HUDEP-2 (cell line): ENCODE data around the gene CGB7.
A peak's percentile ranks its signal among the peaks of the same experiment; 100 is the strongest.
"Not testable (repeated sequence)": the region's sequence is repeated elsewhere in the genome, so short reads cannot be mapped to it uniquely, and the experiment has no call there.

Source experiments
- DNase-seq, 76 experiments: peaks; one replicate each; lab custom pipeline; 2025; ENCODE audit not compliant: unreplicated experiment in 76 of 76; lab: John Stamatoyannopoulos, UW

Gene CGB7

DNA sequence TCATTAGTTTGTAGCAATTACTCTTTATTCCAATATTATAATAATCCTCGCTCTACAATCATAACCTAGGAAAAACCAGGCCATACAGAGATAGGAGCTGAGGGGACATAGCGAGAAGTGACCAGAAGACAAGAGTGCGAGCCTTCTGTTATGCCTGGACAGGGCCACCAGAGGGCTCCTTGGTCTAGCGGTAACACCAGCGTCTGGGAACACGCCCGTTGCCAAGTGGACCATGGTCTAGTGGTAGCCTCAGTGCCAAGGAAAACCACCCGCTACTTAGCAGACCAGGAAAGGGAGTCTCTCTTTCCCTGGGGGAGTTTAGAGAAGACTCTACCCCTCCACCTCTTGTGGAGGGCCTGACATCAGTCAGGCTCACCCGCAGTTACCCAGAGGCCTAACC lies 17.3 kb upstream of the CGB7 start:
- peak in 45 of 76 experiments; percentile 8 to 68 (median 45) for DNase-seq

DNA sequence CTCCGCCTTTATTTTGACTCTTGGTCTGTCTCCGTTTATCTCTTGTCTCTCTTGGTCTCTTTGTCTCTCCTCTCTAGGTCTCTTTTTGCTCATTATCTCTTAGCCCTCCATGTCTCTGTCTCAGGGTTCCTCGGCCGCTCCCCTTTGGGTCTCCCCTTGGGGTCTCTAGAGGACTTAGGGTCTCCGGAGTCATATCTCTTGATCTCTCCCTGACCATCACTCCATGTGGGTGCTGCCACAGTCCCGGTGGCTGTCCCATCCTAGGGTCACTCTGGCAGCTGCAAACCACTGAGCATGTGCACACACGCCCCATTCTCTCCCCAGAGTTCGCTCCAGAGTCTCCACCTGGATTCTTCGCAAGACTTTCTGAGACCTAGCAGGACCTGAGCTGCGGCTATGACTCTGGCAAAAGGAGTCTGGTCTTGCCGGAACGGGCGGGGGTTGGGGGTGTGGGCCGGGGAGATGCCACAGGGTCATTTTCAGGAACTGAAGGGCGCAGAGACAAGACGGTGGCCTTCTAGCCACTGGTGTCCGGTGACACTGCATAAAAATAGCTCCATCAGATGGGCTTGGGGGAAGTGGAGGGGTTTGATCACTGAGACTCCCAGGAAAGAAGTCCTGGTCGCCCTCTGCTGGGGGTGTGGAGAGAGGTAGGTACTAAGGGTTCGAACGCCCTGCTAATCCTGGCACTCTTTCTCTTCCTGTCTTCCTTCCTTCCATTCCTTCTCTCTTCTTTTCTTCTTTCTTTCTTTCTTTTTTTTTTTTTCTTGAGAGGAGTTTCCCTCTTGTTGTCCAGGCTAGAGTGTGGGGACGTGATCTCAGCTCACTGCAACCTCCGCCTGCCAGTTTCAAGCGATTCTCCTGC lies 16.2 kb upstream of the CGB7 start:
- DNase-seq = peak in 19 of 76 experiments; percentile 11 to 42 (median 21)

DNA sequence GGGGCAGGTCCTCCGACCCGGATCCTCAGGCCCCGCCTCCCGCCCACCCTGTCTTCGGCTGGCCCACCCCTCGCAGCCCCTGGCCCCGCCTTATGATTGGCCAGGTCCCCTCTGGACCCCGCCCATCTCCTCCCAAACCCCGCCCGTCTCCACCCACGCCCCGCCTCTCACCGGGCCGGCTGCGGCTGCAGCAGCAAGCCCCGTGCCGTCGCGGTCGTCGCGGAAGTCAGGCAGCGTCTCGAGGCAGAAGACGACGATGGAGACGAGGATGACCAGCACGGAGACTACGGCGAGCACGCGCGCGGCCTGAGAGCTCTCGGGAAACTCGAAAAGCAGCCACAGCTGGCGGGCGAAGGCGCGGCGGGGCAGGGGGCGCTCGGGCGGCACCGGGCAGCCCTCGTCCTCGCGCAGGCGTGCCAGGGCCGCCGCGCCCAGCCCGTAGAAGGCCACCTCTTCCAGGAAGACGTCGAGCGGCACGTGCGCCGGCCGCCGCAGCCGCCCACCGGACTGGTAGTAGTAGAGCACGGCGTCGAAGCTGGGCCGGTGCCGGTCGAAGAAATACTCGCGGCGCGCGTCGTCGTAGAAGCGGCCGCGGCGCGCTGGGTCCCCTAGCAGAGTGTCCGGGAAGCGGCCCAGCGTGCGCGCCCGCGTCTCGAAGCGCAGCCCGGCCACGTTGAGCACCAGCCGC lies 14.5 kb upstream of the CGB7 start:
- DNase-seq = peak in 25 of 76 experiments; percentile 8 to 63 (median 40)

DNA sequence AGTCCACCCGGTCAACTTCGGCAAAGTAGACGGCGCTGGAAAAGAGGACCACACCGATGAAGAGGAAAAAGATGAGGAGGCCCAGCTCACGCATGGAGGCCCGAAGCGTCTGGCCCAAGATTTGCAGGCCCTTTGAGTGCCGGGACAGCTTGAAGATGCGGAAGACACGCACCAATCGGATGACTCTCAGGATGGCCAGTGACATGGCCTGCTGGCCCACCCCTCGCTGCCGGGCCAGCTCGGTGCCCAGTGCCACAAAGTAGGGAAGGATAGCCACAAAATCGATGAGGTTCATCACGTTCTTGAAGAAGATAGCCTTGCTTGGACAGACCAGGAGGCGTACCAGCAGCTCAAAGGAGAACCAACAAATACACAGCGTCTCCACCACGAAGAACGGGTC lies 12.9 kb upstream of the CGB7 start:
- no peak for DNase-seq

DNA sequence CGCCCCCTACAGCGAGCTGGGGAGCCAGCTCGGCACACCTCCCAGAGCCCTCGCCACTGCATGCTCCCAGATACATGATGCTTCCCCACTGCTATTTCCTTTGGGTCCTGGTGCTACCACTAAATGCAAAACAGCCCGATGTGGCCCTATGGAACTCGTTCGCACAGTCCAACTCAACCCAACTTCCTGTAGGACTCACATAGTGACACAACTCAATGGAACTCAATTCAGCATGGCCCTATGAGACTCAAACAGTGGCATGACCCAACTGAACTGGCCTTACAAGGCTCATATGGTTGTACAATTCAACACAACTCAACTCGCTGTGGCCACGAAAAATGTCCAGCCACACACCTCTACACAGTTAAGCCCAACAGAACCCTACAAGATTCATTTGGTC lies 11.5 kb upstream of the CGB7 start:
- no peak for DNase-seq

DNA sequence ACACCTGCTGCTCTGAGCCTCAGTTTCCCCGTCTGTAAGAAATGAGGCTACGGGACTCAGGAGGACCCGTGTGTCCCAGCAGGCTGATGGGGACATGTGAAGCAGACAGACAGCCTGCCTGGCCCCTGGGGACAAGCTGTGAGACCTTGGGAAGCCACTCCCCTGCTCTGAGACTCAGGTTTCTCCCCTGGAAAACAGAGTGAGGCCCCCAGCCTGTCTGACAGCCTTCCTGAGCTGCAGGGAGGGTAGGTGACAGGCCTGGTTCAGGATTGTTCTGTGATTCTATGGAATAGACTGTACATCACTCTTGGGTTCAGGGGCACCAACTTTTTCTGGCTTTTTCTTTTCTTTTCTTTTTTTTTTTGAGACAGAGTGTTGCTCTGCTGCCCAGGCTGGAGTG lies 10.0 kb upstream of the CGB7 start:
- DNase-seq = no peak

DNA sequence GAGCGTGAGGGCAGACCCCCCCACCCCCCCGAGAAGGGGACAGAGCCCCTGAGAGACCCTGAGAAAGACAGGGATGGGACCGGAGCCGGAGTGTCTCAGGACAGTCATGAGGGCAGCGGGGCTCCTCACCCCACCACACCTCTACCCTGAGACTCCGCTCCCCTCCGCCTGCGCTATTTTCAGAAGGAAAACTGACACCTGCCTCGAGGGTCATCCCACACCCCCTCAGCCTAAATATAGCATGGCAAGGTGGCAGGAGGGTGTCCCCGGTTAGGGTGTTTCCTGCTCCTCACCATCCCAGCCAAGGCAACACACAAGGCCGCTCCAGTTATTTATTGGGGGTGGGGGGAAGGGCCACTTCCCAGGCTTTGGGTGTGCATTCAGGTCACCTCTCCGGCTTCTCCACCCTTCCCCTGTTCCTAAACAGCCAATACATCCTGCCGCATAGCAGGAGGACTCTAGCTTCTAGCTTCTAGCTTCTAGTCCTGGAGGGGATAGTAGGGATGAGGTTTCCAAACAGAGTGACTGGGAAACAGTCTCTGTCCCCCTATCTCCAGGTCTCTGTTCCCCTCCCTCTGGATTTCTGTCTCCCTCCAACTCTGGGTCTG lies 8.5 kb upstream of the CGB7 start:
- DNase-seq = no peak

DNA sequence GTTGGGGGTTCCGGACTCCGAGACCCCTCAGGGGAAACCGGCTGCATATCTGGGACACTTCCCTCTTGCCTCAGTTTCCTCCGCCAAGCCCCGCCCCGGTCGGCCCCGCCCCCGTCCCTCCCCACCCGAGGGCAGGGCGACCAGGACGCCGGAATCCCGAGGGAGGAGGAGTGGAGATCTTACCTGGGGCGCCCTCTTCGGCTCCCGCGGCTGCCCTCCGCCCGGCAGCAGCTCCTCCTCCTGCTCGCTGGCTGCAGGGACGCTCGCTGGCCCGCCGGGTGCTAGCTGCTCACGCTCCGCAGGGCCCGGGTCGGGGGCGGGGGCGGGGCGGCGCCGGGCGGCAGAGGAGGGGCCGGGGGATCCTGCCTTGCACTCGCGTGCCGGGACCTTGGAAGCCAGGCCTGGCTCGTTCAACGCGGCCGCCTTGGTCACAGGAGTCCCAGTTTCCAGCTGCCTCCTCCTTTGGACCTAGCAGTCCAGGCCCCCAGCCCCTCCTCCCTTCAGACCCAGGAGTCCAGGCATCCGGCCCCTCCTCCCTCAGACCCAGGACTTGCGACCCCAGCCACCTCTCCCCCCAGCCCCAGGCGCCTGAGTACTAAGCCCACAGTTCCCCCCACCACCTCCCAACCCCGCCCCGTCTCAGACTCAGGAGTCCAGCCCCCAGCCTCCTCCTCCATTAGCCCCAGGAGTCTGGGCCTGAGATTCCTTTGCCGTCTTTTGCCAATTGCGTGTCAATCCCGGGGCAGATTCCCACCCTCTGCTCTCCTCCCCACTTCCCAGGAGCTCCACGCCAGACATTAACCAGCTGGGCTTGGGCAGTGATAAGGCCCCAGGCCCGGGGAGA lies 7.4 kb upstream of the CGB7 start, which contains the start of gene NTF4:
Gene NTF4 (minus strand): TSS at position 51 of the 844 bp plus-strand sequence. CDS start 2,821 bp downstream, outside the sequence.
- no peak for DNase-seq

DNA sequence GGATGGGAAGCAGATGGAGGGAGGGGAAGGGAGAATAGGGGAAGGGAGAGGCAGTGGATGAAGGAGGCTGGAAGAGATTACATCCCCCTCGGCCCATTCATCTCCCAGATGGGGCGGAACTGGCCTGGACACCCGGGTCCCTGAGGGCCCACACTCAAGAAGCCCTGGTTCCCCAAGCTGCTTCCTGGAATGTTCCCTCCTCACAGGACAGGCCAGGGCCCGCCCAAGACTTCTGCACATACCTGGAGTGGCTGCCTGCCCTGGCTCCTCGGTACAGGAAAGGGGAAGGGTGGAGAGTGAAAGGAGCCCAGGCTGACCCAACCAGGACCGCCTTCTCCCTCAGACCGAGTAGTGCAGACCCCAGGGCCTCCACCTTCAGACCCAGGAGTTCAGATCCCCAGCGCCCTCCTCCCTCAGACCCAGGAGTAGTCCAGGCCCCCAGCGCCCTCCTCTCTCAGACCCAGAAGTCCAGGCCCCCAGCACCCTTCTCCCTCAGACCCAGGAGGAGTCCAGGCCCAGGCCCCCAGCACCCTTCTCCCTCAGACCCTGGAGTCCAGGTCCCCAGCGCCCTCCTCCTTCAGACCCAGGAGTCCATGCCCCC lies 6.6 kb upstream of the CGB7 start:
- no peak for DNase-seq

DNA sequence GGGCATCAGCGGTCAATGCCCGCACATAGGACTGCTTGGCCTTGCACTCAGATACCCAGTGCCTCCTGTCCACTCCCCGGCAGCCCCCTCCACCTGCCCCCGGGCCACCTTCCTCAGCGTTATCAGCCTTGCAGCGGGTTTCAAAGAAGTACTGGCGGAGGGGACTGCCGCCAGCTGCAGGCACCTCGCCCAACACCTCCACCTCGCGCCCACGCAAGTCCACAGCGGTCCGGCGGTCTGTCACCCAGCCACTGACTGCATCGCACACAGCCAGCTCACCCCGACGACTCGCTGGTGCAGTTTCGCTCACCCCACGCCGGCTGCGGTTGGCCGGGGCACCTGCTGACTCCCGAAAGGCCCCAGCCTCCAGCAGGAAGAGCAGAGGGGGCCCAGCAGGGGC lies 3.9 kb upstream of the CGB7 start:
- DNase-seq = no peak

DNA sequence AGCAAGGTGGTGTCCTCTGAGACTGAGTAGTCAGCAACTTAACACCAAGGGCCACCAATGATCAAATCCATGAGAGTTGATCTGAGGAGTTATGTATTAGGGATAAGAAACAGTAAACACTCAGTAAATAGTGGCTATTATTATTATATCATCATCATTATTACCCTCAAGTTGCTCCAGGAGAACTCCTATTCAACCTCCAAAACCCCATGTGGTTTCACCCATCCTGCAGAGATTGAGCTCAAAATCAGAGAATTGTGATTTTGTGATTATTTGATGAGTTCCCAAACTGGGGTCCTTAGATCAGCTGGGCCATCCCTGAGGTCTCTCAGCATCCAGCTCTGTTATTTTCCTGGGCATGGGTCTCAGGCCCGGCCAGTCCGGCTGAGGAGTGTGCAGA lies 3.5 kb upstream of the CGB7 start:
- no peak for DNase-seq

DNA sequence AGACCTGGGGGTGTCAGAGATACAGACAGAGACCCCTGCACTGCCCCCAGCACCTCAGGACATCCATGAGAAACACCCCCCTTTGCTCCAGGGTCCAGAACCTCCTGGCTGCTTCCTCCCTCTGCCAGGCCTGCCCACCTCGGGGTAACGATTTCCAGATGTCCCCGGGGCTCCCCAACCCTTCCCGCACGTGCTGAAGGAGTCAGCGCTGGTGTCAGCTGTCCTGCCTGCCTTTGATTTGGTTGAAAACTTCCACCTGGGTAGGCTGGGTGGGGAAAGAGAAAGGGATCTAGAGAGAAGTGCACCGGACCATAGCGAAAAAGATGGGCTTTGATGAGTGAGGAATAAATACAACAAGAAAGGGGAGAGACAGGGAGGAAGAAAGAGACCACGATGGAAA lies 1.5 kb upstream of the CGB7 start:
- no peak for DNase-seq

DNA sequence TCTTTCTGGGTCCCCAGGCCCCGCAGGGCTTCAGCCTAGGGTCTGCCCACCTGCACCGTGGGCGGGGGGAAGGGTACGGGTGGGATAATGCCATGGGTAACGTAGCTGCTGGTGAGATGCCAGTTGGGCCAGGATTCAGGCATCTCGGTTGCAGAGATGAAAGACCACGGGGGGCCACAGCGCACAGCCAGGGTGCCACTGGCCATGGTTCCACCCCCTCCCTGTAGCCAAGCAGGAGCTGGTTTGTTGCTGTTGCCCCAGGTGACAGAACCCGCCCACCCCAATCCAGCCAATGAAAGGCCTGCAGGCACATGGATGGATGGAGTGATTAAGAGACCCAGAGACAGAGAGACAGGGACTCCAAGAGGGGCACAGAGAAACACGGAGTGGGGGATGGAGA lies 1.0 kb upstream of the CGB7 start:
- peak in 10 of 76 experiments; percentile 7 to 31 (median 18) for DNase-seq

DNA sequence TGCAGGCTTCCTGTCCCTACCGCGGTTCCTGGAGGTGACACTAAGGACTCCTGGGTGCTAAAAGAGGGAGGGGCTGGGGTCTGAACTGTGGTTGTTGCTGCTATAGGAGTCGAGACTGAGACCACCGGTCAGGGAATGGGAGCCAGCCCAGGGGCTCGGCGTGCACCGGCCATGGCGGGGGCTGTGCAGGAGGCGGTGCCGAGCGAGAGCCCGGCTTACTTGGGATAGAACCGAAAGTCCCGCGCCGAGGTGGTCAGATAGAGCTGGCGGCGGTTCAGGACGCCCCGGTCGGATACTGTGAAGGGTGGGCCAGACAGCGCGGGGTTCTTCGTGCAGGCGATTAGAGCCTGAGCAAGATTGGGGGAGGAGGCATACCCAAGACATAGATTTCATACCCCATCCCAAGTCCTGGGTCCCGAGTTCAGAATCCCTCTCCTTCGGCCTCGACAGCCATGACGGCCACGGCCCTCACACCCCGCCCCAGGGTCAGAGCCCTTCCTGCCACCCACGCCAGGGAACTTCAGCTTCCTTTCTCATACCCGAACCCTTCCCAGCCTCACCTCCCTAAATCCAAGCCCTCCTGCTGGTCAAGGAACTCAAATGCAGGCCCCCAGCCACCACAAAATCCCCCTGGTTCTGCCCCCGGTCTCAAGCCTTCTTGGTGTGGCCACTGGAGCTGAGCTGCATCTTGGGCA lies 500 bp downstream of the CGB7 start:
- not testable (repeated sequence) for DNase-seq

DNA sequence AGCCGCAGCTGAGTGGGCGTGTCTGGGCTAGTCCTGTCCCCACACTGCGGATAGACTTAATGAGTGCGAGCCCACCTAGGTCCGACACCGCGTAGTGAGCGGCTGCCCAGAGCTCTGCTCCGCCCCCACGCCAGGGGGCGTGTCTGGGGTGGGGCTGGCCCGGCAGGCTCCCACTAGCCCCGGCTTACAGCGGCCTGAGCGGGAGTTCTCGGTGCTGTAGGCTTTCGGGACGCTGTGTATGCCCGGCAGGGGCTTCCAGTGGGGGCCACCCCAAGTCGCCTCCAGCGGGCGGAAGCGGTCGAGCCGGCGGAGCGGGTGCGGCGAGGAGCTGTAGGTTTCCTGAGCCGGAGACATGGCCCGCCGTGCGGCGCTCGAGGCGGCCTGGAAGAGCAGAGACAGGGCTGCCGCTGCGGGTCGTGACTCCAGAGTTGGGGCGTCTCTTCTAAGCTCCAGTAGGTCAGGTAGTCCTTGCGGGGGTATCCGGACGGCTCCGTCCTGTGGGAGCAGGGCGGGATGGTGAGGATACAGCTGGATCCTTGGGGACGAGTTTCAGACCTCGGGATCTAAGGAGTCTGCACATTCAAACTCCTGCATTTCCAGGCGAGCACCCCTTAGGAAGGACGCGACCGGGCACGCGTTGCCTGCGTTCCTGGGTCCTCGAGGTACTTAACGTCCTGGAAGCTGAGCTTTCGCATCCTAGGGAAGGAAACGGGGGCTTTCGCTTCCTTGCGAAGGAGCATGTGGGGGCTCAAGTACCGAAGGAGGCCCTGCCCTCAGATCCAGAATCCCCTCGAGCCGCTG lies 1.2 kb downstream of the CGB7 start:
- peak in 30 of 76 experiments; percentile 7 to 65 (median 37) for DNase-seq

DNA sequence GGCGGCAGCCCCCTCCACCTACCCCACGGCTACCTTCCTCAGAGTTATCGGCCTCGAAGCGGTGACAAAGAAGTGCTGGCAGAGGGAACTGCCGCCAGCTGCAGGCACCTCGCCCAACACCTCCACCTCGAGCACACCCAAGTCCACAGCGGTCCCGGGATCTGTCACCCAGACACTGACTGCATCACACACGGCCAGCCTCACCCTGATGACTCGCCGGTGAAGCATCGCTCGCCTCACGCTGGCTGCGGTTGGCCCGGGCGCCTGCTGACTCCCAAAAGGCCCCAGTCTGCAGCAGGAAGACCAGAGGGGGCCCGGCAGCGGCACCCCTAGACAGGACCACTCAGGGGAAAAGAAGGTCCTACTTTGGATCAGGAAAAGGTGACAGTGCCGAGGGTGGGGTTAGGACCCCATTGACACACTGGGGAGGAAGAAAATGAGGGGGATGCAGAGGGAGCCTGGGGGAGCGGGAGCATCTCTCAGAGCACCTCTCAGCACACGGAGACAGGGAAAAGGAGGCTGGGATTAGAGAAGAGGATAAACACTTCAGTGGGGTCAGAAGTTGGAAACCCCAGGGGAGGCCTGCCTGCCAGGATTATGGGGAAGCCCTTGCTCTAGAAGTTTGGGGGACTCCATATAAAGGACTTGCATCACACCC lies 7.0 kb downstream of the CGB7 start:
- not testable (repeated sequence) for DNase-seq

DNA sequence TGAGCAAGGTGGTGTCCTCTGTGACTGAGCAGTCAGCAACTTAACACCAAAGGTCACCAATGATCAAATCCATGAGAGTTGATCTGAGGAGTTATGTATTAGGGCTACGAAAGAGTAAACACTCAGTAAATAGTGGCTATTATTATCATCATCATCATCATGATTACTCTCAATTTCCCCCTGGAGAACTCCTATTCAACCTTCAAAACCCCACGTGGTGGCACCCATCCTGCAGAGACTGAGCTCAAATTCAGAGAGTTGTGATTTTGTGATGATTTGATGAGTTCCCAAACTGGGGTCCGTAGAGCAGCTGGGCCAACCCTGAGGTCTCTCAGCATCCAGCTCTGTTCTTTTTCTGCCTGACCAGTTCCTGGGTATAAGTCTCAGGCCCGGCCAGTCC lies 7.7 kb downstream of the CGB7 start:
- not testable (repeated sequence) for DNase-seq

DNA sequence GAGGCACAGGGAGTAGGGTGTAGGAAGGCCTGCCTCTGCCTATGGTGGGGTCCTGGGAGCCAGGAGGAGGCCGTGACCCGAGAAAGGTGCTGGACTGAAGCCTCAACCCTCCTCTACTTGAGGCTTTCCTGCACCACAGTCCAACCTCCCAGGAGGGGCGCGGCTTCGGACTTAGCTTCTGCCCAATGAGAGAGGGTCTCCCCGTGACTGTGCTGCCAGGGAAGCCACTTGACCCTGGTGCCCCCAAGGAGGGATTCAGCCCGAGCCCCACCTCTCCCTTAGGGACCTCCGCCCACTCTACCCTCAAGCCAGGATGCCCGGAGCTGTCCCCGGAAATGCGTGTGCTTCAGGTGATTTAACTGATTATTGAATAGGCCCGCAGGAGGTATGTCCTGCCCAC lies 8.5 kb downstream of the CGB7 start, which contains the start of gene CGB8:
Gene CGB8 (minus strand): TSS at position 101 of the 400 bp plus-strand sequence. CDS start 372 bp downstream, outside the sequence.
- DNase-seq = not testable (repeated sequence)
